GM10248 (cell line): ENCODE results near the gene CHST15.

Experiments
- CTCF ChIA-PET: fragments of 300-600 bp; sonication (Branson Sonifier 250); formaldehyde crosslinking; extraction: SDS; loops from one replicate; lab custom pipeline; 2021; ENCODE audit warnings: antibody characterized with exemption; lab: Yijun Ruan, JAX
- POLR2A ChIA-PET: fragments of 350-650 bp; sonication (Branson Sonifier 250); formaldehyde crosslinking; extraction: SDS; loops from one replicate; lab custom pipeline; 2020; ENCODE audit warnings: antibody characterized with exemption; lab: Yijun Ruan, JAX
- DNase-seq: peaks from one replicate; pipeline ENCODE4 v3.0.0; 2012; ENCODE audit errors: extremely low spot score
- TF ChIP-seq, protein P1 (sequence below): IDR thresholded peaks from 2 replicates; pipeline ENCODE4 v1.5.1; 2012; ENCODE audit warnings: mild to moderate bottlenecking, low read depth; ENCODE audit errors: extremely low read depth, missing control alignments, control extremely low read depth

CHST15 gene

GRCh38 chr10:124012066-124012465 lies 81.3 kb downstream of the CHST15 start:
- TF ChIP-seq, protein P1, sequence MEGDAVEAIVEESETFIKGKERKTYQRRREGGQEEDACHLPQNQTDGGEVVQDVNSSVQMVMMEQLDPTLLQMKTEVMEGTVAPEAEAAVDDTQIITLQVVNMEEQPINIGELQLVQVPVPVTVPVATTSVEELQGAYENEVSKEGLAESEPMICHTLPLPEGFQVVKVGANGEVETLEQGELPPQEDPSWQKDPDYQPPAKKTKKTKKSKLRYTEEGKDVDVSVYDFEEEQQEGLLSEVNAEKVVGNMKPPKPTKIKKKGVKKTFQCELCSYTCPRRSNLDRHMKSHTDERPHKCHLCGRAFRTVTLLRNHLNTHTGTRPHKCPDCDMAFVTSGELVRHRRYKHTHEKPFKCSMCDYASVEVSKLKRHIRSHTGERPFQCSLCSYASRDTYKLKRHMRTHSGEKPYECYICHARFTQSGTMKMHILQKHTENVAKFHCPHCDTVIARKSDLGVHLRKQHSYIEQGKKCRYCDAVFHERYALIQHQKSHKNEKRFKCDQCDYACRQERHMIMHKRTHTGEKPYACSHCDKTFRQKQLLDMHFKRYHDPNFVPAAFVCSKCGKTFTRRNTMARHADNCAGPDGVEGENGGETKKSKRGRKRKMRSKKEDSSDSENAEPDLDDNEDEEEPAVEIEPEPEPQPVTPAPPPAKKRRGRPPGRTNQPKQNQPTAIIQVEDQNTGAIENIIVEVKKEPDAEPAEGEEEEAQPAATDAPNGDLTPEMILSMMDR: no peak
- no peak for DNase-seq
- CTCF ChIA-PET: interaction anchor here (1.8 kb wide), 1 partner anchor 17 kb away, joined by 4 read pairs; no protein-coding TSS in a partner anchor
- POLR2A ChIA-PET: no interaction called here

DNA sequence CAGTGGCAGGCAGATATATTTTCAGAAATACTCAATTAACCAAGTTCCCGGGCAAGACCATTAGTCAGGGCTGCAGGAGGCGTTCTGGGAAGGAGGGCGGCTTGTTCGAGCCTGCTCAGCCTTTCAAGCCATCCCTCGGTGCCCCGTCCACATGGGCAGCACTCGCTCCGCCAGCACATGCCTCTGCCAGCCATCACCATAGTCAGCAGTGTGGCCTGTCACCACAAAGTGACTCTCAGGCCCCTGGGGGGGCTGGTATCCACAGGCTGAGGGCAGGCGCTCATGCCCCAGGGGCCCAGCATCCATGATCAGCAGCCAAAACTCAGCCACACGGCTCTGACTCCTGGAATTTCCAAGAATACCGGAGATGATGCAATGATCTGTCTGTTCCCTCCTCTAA lies 81.9 kb downstream of the CHST15 start:
- CTCF ChIA-PET: interaction anchor here (1.8 kb wide), 1 partner anchor 17 kb away, joined by 4 read pairs; no protein-coding TSS in a partner anchor

DNA sequence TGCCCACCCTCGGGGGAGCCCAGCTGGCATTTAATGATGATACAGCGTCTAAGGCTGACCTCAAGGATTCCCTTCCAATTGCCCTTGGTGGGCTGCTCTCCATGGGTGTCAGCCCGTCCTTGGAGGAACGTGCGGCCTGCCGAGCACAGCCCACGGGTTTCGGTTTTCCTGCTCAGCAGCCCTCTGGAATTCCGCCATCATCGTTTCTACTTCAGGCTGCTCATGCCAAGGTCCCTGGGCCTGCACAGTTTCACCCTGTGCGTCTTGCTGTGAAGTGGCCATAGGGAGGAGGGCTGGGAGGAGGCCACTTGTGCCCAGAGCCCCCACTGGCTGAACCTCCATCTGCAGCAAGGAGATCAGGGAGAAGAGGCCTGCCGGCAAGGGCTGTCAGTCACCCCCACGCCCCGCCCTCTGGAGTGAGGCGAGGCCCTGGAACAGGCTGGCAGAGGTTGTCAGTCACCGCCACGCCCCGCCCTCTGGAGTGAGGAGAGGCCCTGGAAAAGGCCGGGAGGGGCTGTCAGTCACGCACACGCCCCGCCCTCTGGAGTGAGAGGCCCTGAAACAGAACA lies 82.8 kb downstream of the CHST15 start:
- CTCF ChIA-PET: interaction anchor here (1.0 to 1.8 kb wide), 2 partner anchors 10 to 16 kb away, joined by 3 to 4 read pairs; no protein-coding TSS in a partner anchor
- TF ChIP-seq, protein P1: no peak
- no peak for DNase-seq
- POLR2A ChIA-PET: no interaction called here

More for the DNA sequence above, 81.9 kb downstream of the CHST15 start:
- POLR2A ChIA-PET: no interaction called here
- DNase-seq: no peak
- TF ChIP-seq, protein P1: no peak

DNA sequence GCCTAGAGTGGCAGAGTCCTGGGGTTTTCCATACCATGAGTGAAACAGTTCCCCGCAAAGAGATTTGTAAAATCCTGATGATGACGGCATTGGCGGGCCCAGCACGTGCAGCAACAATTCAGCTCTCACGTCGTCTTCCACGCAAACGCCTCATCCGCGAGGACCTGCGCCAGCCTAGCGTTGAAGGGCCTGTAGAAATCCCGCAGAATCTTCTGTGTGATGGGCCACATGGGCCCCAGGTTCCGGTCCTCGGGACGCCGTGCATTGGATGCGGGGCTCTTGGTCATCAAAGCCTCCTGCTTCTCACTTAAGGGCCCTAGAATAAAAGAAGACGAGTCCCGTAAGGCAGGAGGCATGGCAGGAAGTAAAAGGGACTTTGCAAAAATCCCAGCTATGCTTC lies 83.4 kb downstream of the CHST15 start:
- TF ChIP-seq, protein P1: no peak
- DNase-seq: no peak
- ChIA-PET CTCF (interaction anchor here (1.0 to 1.1 kb wide), 2 partner anchors 10 to 15 kb away, joined by 3 read pairs; no protein-coding TSS in a partner anchor), POLR2A (no interaction called here)

DNA sequence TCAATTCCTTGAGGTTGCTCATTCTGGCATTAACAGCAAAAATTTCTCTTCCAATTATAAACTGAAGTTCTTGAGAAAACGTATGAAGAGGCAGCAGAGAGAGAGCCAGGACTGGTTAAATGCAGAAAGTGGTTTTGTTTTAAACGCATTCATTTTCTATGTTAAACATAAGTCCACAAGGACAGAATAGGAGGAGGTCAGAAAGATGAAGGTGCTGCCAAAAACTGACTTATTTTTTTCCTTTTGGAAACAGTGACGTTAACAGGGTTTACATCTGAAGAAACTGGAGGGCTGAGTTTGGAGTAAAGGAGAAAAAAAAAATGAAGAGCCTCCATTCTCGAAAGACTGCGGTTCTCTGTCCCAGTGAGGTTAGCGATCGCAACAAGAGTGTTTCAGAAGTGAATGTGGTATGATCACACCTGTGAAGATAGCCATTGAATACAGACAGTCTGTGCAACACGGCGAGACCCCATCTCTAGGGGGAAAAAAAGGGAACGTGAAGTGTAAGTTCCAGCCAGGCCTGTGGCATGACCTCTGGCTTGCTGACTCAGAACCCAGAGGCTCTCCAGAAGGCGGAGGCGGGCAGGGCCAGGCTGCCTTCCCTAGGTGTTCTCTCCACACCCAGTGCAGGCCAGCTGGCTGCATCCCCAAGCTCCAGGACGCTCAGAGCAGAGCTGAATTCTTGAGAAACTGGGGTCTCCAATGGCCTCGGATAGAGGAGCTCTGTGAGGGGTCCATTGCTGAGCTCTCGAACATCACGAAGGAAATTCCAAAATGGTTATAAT lies 84.0 kb downstream of the CHST15 start:
- POLR2A ChIA-PET: no interaction called here
- CTCF ChIA-PET: interaction anchor here (0.9 to 1.1 kb wide), 2 partner anchors 15 to 380 kb away, joined by 3 read pairs; no protein-coding TSS in a partner anchor
- no peak for DNase-seq
- TF ChIP-seq, protein P1: no peak

DNA sequence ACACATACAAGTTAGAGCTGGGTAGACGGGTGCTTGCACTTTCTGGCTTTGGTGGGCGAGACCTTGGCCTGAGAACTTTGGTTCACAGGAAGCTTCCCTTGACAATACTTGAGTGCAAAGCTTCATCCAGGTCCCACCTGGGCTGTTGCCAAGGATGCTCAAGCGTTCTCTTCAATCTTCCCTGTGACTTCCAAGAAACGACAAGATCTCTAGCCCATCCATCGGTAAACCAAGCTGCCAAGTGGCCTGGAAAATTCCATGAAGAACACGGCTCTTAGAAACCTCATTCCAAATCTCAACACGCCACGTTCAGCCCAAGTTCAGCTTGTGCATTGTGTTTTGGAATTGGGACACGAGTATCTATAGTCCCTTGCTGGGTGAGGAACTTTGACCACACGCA lies 84.7 kb downstream of the CHST15 start:
- ChIA-PET CTCF (interaction anchor here (0.9 kb wide), 1 partner anchor 380 kb away, joined by 3 read pairs; no protein-coding TSS in a partner anchor), POLR2A (no interaction called here)
- TF ChIP-seq, protein P1: no peak
- DNase-seq: no peak
